H9 (cell line): ENCODE results near the gene BCHE. TPM values are rescaled to one million over a fixed set of nuclear protein-coding genes. Genes with fewer than 3 reads are reported as not detected.

Experiments
- DNase-seq: peaks from one replicate; pipeline ENCODE4 v3.0.0-alpha.2; 2017
- H2AFZ ChIP-seq: one replicate; pipeline ENCODE4 v1.6.1; 2013; ENCODE audit warnings: mild to moderate bottlenecking, low read length, control low read depth, moderate library complexity
- H2AK5ac ChIP-seq: 2 replicates; pipeline ENCODE4 v1.6.1; 2013; ENCODE audit warnings: low read length, control low read depth, mixed read lengths; ENCODE audit not compliant: insufficient read length
- H2BK120ac ChIP-seq: one replicate; pipeline ENCODE4 v1.6.1; 2013; ENCODE audit warnings: low read depth, mild to moderate bottlenecking, low read length, control low read depth, inconsistent platforms; ENCODE audit not compliant: poor library complexity, severe bottlenecking
- H2BK12ac ChIP-seq: 2 replicates; pipeline ENCODE4 v1.6.1; 2013; ENCODE audit warnings: low read length, control low read depth, mixed read lengths, low read depth; ENCODE audit not compliant: insufficient read length
- H2BK15ac ChIP-seq: 2 replicates; pipeline ENCODE4 v1.6.1; 2013; ENCODE audit warnings: low read depth, low read length, control low read depth
- H2BK20ac ChIP-seq: one replicate; pipeline ENCODE4 v1.6.1; 2013; ENCODE audit warnings: low read depth, mild to moderate bottlenecking, low read length, control low read depth, inconsistent platforms; ENCODE audit not compliant: poor library complexity, severe bottlenecking
- H2BK5ac ChIP-seq: 2 replicates; pipeline ENCODE4 v1.6.1; 2013; ENCODE audit warnings: low read length, control low read depth, mixed read lengths; ENCODE audit not compliant: insufficient read length
- H3K14ac ChIP-seq: 2 replicates; pipeline ENCODE4 v1.6.1; 2013; ENCODE audit warnings: low read length, control low read depth; ENCODE audit not compliant: insufficient read depth
- H3K18ac ChIP-seq: 2 replicates; pipeline ENCODE4 v1.6.1; 2013; ENCODE audit warnings: low read depth, mild to moderate bottlenecking, mixed read lengths, low read length, control low read depth; ENCODE audit not compliant: insufficient read length
- H3K23ac ChIP-seq: 2 replicates; pipeline ENCODE4 v1.6.1; 2013; ENCODE audit warnings: low read length, control low read depth, mixed read lengths, low read depth; ENCODE audit not compliant: insufficient read length
- H3K23me2 ChIP-seq: 2 replicates; pipeline ENCODE4 v1.6.1; 2013; ENCODE audit warnings: low read depth, mild to moderate bottlenecking, mixed read lengths, low read length, control low read depth; ENCODE audit not compliant: insufficient read length, poor library complexity, severe bottlenecking
- H3K27ac ChIP-seq: 2 replicates; pipeline ENCODE4 v1.5.1; 2013; ENCODE audit warnings: low read length, control low read depth, mixed read lengths, low read depth; ENCODE audit not compliant: insufficient read length
- H3K27me3 ChIP-seq: 2 replicates; pipeline ENCODE4 v1.6.1; 2013; ENCODE audit warnings: low read length, control low read depth, inconsistent platforms; ENCODE audit not compliant: insufficient read depth
- H3K4ac ChIP-seq: 2 replicates; pipeline ENCODE4 v1.6.1; 2013; ENCODE audit warnings: low read depth, mild to moderate bottlenecking, control low read depth, inconsistent platforms, low read length, moderate library complexity
- H3K4me1 ChIP-seq: 2 replicates; pipeline ENCODE4 v1.6.1; 2013; ENCODE audit warnings: low read length, control low read depth, inconsistent platforms; ENCODE audit not compliant: insufficient read depth
- H3K4me2 ChIP-seq: 2 replicates; pipeline ENCODE4 v1.6.1; 2013; ENCODE audit warnings: low read length, control low read depth, mixed read lengths; ENCODE audit not compliant: insufficient read length, insufficient read depth
- H3K56ac ChIP-seq: 2 replicates; pipeline ENCODE4 v1.6.1; 2013; ENCODE audit warnings: low read depth, mild to moderate bottlenecking, mixed read lengths, low read length, control low read depth; ENCODE audit not compliant: insufficient read length
- H3K79me1 ChIP-seq: 2 replicates; pipeline ENCODE4 v1.6.1; 2013; ENCODE audit warnings: low read depth, mild to moderate bottlenecking, moderate library complexity, low read length, control low read depth, inconsistent platforms; ENCODE audit not compliant: insufficient read depth, poor library complexity, severe bottlenecking
- H3K79me2 ChIP-seq: 2 replicates; pipeline ENCODE4 v1.6.1; 2013; ENCODE audit warnings: low read length, control low read depth, inconsistent platforms; ENCODE audit not compliant: insufficient read depth
- H3K9ac ChIP-seq: 2 replicates; pipeline ENCODE4 v1.6.1; 2013; ENCODE audit warnings: low read length, control low read depth, mixed read lengths; ENCODE audit not compliant: insufficient read length; ENCODE audit errors: extremely low read depth
- H3K9me3 ChIP-seq: one replicate; pipeline ENCODE4 v1.6.1; 2013; ENCODE audit warnings: low read depth, low read length, inconsistent platforms; ENCODE audit not compliant: control insufficient read depth
- H3T11ph ChIP-seq: one replicate; pipeline ENCODE4 v1.6.1; 2013; ENCODE audit warnings: mild to moderate bottlenecking, low read length, control low read depth, inconsistent platforms
- H4K20me1 ChIP-seq: one replicate; pipeline ENCODE4 v1.6.1; 2013; ENCODE audit not compliant: control insufficient read depth, insufficient read length, insufficient read depth
- H4K5ac ChIP-seq: 2 replicates; pipeline ENCODE4 v1.6.1; 2013; ENCODE audit warnings: low read depth, mild to moderate bottlenecking, mixed read lengths, low read length, control low read depth; ENCODE audit not compliant: insufficient read length
- H4K8ac ChIP-seq: replicated peaks from 2 replicates; pipeline ENCODE4 v1.6.1; 2013; ENCODE audit warnings: low read length, control low read depth, mixed read lengths, low read depth; ENCODE audit not compliant: insufficient read length
- H4K91ac ChIP-seq: 2 replicates; pipeline ENCODE4 v1.6.1; 2013; ENCODE audit warnings: low read depth, mild to moderate bottlenecking, moderate library complexity, mixed read lengths, low read length, control low read depth; ENCODE audit not compliant: insufficient read length
- H3K27ac Mint-ChIP-seq, 3 experiments: 2 replicates in 2 of 3; 3 replicates in 1 of 3; pipeline ENCODE4 v1.8.0; 2020 to 2021; ENCODE audit warnings: mixed read lengths in 3 of 3, mild to moderate bottlenecking in 1 of 3, moderate library complexity in 1 of 3
- H3K27me3 Mint-ChIP-seq: 2 replicates; pipeline ENCODE4 v1.8.0; 2021; ENCODE audit warnings: low read depth, mild to moderate bottlenecking, moderate library complexity, mixed read lengths
- H3K36me3 Mint-ChIP-seq, 3 experiments: 2 replicates in 2 of 3; 3 replicates in 1 of 3; pipeline ENCODE4 v1.8.0; 2020 to 2021; ENCODE audit warnings: low read depth in 3 of 3, mixed read lengths in 3 of 3; ENCODE audit not compliant: insufficient read depth in 1 of 3
- H3K4me1 Mint-ChIP-seq, 2 experiments: 2 replicates each; pipeline ENCODE4 v1.8.0; 2020; ENCODE audit warnings: mixed read lengths in 2 of 2
- H3K4me3 Mint-ChIP-seq, 2 experiments: 2 replicates in 1 of 2; 3 replicates in 1 of 2; pipeline ENCODE4 v1.8.0; 2020 to 2021; ENCODE audit warnings: mild to moderate bottlenecking in 2 of 2, mixed read lengths in 2 of 2, moderate library complexity in 1 of 2
- H3K9me3 Mint-ChIP-seq, 2 experiments: 2 replicates in 1 of 2; 3 replicates in 1 of 2; pipeline ENCODE4 v1.8.0; 2020; ENCODE audit warnings: mild to moderate bottlenecking in 2 of 2, mixed read lengths in 2 of 2, moderate library complexity in 1 of 2
- CTCF ChIP-seq: fragments of 200-600 bp; sonication (generic); conservative IDR thresholded peaks from 3 replicates; pipeline ENCODE4 v1.8.0; 2021; ENCODE audit warnings: antibody characterized with exemption, mild to moderate bottlenecking
- WGBS: extraction: QIAGEN DNeasy Blood & Tissue Kit; methylation state at CpG from one replicate; pipeline ENCODE4 v1.1.7; 2013; ENCODE audit warnings: missing lambda C conversion rate, low lambda C conversion rate, mixed read lengths; ENCODE audit not compliant: insufficient read length; ENCODE audit errors: extremely low coverage; 5-methylcytosine and 5-hydroxymethylcytosine counted together
- total RNA-seq: library from RNA; stranded (reverse); gene quantifications from 2 replicates; pipeline ENCODE4 v1.2.1, GENCODE V29; 2021

The BCHE gene
- total RNA-seq, 1 experiment from 2014 or later = 1.4 TPM

- peak overlapping the region; percentile 62 for H2AFZ ChIP-seq
- no CpG with 5 or more reads among the region's 4 CpGs for WGBS
- H3K36me3 Mint-ChIP-seq = peaks cover 0 to 2% (median 0%) of the 10 kb centered on the region in 3 experiments; a peak in 2 of 7 replicates
Measured at GRCh38 chr3:165768680-165769079, 68.5 kb downstream of the BCHE start.

More at GRCh38 chr3:165768680-165769079, 68.5 kb downstream of the BCHE start:
- H4K8ac ChIP-seq = no peak overlapping the region
- H3K79me2 ChIP-seq = no peaks in the 10 kb centered on the region
- H3K56ac ChIP-seq = no peak overlapping the region
- H3K4me1 Mint-ChIP-seq = peaks cover 6% of the 10 kb centered on the region in 2 experiments
- no peak overlapping the region for H2BK5ac ChIP-seq
- H3K23me2 ChIP-seq = no peaks in the 10 kb centered on the region
- H4K5ac ChIP-seq = no peak overlapping the region
- no peaks in the 10 kb centered on the region for H3K9me3 Mint-ChIP-seq
- no peak overlapping the region for H3K4me3 Mint-ChIP-seq
- no peak overlapping the region for H2BK15ac ChIP-seq
- H3K27me3 ChIP-seq = no peaks in the 10 kb centered on the region
- no peak overlapping the region for H2BK120ac ChIP-seq
- H2BK12ac ChIP-seq = no peak overlapping the region
- no peak overlapping the region for H2AK5ac ChIP-seq
- TF ChIP-seq CTCF = no peak
- no peaks in the 10 kb centered on the region for H4K20me1 ChIP-seq
- no peak overlapping the region for H3K23ac ChIP-seq
- no peak overlapping the region for H4K91ac ChIP-seq
- DNase-seq = no peak
- no peak overlapping the region for H3K27ac ChIP-seq
- no peaks in the 10 kb centered on the region for H3K9me3 ChIP-seq
- no peak overlapping the region for H3K4me2 ChIP-seq
- H3K4ac ChIP-seq = no peak overlapping the region
- H3K27ac Mint-ChIP-seq = peak overlapping the region in 1 of 3 experiments; percentile 70; a peak in 4 of 7 replicates
- no peaks in the 10 kb centered on the region for H3K27me3 Mint-ChIP-seq
- no peak overlapping the region for H3K18ac ChIP-seq
- no peaks in the 10 kb centered on the region; the same call in 1 of the 2 replicates for H3K4me1 ChIP-seq
- no peak overlapping the region for H2BK20ac ChIP-seq
- no peaks in the 10 kb centered on the region for H3K79me1 ChIP-seq
- no peak overlapping the region for H3T11ph ChIP-seq
- H3K14ac ChIP-seq = no peak overlapping the region
- no peak overlapping the region for H3K9ac ChIP-seq
